Measurements from ENCODE around the gene DAW1.

Gene DAW1

DNA sequence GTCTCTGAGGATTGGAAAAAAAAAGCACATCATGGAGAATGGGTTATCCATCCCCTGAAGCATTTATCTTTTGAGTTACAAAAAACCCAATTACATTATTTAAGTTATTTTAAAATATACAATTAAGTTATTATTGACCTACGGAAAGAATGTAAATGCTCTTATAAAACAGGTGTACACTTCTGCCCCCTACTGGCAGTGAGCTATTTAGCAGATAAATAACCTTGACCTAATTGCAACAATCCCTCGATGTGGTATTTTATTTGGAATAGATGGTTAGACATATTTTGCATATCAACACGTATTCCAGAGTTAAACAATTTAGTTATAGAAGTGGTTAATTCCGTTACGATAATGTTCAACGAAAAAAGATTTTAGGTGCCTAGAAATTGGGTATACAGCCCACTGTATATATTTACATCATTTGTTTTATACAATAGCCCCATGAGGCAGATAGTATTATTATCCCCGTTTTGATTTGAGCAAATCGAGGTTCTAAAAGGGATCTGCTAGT, 9.1 kb upstream of the DAW1 start:
- peak in 1 of 2 donors; percentile 17 for DNase-seq (ENCODE audit: low read depth in 2 of 2)

DNA sequence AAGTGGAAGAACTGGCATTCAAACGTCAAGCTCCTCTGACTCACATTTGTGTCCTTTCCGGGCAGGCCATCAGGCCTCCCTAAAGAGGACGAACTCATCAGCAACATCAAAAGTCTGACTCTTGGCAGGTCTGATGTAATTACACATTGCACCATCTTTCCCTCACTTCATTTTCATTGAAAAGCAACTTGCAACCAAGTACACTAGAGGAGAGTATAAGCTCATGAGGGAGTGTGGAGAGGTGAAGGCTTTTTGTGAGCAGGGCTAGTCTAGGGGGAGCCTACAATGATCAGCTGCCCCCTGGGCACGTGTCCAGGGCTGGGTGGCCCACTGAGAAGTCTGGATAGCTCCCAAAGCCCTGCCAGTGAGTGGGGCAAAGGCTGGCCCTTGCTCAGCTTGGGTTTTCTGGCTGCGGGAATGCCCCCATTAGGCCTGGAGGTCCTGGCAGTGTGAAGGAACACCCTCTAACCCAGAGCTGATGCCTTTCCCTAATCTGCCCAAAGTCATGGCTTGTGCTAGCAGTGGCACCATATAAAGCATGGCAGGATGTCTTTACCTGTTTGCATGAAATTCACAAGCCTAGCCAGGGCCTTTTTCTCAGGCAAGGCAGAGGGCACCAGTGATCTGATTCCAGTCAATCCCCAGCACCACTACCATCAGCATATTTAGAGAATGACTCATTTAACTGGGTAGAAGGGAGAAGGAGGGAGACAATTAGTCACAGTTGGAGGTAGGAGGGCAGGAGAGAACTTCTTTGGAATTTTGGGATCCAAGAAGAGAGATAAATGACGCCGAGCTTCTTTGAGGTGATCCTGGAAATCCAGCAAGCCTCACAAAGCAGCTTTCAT, 8.5 kb upstream of the DAW1 start:
- DNase-seq (ENCODE audit: low read depth in 2 of 2), result no peak

DNA sequence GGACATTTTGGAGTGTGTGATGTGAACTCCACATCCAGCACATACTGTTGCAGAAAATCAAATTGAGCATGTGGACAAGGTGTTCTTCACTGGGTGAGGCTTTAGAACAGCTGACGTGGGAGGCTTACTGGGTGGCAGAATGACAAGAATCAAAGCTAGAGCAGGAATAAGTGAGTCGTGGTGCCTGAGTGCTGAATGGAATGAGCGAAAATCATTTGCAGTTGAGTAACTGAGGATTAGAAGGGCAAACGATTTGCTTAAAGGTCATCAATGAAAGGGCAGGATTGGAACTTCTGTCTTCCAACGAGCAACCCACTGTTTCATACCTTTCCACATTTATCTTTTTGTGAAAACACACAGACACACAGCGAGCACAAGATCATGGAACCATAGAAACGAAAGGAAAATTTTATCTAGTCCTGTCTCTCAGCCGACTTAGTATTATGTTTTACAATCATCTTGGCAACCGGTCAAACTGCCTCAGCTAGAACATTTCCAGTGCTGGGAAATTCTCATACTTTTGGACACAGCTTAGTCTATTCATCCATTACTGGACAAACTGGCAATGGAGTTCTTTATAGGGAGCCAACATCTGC, 7.2 kb upstream of the DAW1 start:
- DNase-seq (ENCODE audit: low read depth in 2 of 2), result no peak

DNA sequence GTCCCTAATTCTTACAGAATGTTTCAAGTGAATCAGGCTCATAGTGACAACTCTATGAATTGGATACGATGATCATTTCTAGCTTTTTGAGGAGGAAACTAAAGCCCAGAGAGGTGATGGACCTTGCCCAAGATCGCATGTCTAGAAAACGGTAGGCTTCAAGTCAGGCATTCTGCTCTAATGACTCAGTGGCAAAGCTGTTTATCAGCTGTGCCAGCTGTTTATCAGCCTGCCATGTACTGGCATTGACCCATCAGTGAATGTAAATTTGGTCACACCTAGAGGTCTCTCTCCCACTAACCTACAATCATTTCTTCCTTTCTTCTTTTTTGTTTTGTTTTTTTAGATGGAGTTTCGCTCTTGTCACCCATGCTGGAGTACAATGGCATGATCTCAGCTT, 6.1 kb upstream of the DAW1 start:
- no peak for DNase-seq (ENCODE audit: low read depth in 2 of 2)

DNA sequence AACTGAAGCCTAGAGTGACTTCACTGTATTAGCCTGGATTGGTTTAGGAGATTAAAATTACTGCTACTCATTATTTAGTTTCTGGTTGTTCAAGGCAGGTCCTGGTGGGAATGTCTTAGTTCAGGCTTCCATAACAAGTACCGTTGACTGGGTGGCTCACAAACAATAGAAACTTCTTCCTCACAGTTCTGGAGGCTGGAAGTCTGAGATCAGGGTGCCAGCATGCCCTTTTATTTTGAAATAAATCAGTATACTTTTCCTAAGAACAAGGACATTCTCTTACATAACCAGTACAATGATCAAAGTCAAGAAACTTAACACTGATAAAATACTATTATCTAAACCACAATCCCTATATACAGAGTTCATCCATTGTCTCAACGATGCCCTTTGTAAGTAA, 4.0 kb upstream of the DAW1 start:
- DNase-seq (ENCODE audit: low read depth in 2 of 2), result no peak

DNA sequence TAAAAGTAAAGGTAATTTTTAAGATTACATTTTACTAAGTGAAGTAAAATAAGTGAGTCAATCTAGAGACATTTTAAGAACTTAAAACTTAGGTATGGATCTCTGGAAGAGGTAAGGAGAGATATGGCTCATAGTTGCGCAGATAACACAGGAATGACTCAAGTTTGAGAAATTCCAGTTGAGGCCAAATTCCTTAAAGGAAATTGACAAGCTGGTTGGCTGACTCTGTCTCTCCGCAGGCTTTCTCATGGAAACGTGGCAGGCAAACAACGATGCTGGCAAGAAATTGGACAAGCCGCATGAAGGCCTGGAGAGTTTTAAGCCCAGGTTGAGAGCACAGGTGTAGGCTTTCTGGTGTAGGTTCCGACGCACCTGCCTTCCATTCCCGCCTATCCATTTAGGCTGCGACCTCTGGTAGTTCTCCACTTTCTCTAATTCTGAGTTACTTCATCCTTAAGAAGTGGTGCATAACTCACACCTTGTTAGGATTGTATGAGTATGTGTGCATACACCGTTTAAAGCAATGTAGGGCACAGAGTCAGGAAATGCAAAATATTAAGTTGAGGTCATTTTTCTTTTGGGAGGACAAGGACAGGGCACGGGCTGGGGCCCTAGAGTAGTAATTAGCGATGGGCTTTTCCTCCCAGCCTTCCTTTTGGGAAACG, 589 bp upstream of the DAW1 start:
- no peak for DNase-seq (ENCODE audit: low read depth in 2 of 2)

DNA sequence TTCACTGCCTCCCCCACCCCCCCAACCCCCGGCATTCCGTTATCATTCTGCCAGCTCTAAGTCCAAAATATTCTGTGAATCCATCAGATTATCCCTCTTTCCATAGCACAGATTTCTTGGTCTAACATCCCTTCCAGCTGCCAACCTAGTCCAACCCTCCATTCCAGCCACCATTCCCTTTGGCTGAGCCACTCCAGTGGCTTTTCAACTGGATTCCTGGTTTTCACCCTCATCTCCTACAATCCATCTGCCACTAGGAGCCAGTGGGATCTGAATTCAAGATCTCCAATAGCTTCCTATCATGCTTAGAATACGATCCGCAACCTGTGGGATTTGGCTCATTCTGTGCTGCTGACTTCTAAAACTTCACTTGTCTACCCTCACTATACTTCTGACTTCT, 1.2 kb downstream of the DAW1 start:
- DNase-seq (ENCODE audit: low read depth in 2 of 2), result no peak

DNA sequence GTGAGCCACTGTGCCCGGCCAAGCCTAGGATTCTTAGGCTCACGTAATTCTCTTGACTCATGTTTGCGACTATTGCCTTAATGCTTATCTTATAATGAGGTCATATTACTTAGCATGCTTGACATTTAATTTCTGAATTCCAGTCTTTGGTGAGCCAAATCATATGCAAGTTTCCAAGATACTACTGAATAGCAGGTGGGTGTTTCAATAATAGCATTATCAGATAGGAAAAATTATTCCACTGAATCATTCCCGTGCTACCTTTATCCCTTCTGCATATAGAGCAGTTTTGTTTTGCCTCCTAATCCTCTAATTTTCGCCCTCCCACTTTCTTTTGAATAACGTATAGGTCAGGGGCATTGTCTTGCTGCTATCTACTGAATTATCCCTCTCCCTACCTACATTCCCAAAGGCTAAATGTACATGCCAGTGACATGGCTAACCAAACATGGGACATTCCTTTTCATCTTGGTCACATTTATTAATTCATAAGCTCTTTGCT, 4.9 kb downstream of the DAW1 start:
- no peak for DNase-seq (ENCODE audit: low read depth in 2 of 2)

DNA sequence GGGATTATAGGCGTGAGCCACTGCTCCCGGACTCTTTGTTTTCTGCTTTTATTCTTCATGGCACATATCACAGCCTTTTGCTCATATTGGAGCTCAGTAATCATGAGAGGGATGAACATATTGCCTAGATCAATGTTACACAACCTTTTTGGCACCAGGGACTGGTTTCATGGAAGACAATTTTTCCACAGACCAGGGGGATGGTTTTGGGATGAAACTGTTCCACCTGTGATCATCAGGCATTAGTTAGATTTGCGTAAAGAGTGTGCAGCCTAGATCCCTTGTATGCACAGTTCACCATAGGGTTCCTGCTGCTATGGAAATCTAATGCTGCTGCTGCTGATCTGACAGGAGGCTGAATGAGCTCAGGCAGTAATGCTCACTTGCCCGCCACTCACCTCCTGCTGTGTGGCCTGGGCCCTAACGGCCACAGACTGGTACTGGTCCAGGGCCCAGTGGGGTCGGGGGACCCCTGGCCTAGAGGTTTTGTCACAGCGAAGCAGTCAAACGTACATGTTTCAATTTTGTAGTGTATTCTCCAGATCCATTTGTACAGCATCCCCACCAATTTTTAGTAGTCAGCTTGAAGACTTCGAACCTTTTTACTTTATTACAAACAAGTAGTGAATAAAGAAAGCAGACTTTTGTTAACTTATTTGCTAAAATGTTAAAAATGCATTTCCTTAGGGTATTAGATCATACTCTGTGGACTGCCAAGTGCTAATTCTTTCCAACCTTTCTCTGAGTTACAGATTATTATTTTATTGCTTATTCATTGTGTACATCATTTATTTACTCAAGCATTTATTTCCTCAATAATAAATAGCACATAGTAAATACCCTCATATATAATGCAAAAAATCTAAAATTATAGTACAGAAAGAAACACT, 6.2 kb downstream of the DAW1 start:
- DNase-seq (ENCODE audit: low read depth in 2 of 2), result no peak

DNA sequence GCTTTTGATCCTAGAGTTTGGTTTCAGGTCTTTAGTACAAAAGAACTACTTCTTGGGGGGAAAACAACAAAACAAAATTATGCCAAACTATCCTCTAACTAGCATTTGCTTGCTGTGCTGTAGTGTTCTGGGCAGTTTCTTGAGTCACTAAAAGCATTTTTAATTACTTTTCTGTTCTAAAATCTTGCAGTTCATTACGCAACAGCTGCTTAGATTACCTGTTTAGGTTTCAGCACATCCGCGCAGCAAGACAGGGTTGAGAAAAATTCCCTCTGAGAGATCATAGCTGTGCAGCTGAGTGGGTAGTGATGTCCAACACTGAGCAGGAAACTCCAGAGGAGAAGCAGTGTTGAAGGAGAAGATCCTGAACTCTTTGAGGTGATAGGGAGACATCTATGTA, 9.0 kb downstream of the DAW1 start:
- no peak for DNase-seq (ENCODE audit: low read depth in 2 of 2)

DNA sequence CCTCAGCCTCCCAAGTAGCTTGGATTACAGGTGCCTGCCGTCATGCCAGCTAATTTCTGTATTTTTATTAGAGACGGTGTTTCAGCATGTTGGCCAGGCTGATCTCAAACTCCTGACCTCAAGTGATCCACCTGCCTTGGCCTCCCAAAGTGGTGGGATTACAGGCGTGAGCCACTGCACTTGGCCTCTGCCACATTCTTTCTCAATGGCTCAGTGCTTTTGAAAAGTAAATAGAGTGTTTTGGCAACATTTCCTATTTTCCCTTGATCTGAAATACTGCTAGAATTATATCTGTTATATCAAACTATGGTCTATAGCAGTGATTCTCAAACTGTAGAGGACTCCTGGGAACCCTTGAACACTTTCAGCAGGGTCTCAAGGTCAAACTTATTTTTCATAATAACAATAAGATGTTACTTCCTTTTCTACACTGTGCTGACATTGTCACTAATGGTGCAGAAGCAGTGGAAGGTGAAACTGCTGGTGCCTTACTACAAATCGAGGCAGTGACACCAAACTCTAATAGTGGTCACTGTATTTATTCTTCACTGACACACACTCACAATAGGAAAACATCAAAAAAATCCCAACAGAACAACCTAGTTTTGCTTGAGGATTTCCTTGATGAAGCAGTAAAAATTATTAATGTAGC, 10.6 kb downstream of the DAW1 start:
- no peak for DNase-seq (ENCODE audit: low read depth in 2 of 2)

DNA sequence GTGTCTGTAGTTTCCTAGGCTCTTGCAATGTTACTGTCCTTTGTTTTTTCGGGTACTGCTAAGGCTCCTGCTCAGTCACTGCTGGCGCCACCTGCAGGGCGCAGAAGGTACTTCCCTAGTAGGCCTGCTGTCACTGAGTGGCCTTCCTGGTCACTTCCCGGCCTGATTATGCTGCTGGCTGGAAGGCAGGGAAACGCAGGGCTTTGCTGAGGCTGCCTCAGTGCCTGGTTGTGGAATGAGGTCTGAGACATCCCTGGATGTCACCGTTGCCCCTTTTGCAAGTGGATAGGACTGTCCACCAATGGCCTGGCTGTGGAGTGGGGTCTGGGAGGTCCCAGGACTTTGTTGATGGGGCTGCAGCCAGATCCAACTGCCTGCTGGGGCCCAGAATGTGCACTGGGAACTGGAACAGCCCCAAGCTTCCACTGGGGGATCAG, 13.1 kb downstream of the DAW1 start:
- DNase-seq (ENCODE audit: low read depth in 2 of 2), result peak; percentile 31 to 40

DNA sequence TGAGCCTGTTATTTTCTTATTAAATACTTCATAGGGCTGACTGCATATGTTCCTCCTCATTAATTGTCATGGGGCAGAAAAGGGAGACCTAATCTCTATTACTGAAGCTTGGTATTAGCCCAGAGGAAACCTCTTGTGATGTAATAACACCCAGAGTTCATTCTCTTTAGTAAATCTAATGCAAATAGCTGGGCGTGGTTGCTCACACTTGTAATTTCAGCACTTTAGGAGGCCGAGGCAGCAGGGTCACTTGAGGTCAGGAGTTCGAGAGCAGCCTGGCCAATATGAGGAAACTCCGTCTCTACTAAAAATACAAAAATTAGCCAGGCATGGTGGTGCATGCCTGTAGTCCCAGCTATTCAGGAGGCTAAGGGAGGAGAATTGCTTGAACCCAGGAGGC, 14.7 kb downstream of the DAW1 start:
- DNase-seq (ENCODE audit: low read depth in 2 of 2), result no peak

DNA sequence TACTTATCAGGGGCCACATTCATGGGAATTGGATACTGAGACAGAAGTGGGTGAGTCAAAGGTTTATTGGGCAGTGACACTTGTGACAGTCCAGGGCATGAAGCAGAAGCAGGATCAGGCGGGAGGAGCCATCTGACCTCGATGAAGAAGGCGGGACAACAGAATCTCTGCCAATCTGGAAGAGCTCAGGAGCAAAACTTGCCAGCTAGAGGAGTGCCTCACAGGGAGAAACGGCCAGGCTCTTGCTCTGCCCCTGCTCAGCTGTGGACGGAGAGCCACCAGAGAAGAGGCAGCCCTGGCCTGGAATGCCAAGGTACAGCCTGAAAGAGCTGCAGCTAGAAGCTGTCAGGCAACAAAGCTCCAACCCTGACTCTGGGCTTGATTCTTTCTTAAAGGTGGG, 16.9 kb downstream of the DAW1 start:
- DNase-seq (ENCODE audit: low read depth in 2 of 2), result no peak

DNA sequence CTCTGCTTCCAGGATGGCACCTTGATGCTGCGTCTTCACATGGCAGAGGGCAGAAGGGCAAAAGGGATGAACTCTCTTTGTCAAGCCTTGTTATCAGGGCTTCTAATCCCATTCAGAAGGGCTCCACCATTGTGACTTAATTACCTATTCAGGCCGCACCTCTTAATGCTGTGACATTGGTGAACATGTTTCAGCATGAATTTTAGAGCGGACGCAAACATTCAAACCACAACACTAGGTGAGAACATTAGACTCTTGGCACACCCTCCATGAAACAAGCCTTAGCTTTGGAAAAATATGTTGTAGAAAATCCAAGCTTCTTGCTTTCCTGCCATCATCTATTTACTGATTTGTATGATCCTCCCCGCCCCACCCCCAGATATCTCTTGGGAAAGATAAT, 17.9 kb downstream of the DAW1 start:
- no peak for DNase-seq (ENCODE audit: low read depth in 2 of 2)

DNA sequence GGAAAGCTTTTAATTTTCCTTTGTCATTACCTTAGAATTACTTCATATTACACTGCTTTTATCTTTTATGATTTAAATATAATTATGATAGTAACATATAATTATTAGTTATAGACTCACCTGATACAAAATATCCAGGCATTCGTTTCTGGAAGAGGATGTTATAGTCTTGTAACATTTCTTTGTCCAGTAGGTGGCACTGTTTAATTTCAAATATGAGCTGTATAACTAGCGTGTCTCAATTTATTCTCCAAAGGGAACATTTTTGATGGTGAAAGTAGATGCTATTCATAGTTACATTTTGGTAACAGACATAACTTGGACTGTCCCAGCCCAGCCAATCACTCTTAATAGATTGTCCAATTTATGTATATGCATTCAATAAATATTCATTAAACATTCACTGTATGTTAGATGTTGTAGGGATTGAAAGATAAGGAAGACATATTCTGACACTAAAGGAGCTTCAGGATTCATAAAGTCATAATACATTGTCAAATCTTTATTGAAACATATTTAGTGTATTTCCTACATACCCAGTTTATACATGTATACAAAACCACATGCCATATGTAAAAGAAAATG, 19.2 kb downstream of the DAW1 start:
- DNase-seq (ENCODE audit: low read depth in 2 of 2), result no peak

DNA sequence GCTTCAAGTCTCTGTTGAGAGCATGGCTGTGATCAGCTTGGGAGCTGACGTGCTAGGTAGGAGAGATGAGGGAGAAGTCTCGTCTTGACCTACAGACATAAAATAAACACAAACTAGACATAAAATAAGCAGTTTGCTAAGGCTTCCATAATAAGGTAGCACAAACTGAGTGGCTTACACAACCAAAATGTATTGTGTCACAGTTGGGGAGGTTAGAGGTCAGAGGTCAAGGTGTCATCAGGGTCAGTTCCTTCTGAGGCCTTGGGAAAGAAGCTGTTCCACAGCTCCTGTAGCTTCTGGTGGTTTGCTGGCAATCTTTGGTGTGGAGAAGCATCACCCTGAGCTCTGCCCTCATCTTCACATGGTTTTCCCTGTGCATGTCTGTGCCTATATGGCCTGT, 20.2 kb downstream of the DAW1 start:
- DNase-seq (ENCODE audit: low read depth in 2 of 2), result no peak

DNA sequence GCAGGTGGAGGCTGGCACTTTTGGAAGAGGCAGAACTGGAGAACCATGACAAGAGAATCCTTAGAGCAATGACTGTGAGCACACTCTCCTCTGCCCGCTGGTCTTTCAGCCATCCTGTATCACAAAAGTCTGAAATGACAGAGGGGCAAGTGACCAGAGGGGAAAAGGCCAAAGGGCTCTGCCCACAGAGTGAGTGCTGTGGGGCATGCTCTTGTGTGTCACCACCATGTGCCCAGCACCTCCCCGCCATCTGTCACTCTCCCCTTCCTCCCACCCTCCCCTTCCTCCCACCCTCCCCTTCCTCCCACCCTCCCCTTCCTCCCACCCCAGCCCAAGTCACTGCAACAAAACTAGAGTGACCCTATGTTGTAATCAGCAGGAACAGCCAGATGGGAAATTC, 31.9 kb downstream of the DAW1 start:
- DNase-seq (ENCODE audit: low read depth in 2 of 2), result no peak

DNA sequence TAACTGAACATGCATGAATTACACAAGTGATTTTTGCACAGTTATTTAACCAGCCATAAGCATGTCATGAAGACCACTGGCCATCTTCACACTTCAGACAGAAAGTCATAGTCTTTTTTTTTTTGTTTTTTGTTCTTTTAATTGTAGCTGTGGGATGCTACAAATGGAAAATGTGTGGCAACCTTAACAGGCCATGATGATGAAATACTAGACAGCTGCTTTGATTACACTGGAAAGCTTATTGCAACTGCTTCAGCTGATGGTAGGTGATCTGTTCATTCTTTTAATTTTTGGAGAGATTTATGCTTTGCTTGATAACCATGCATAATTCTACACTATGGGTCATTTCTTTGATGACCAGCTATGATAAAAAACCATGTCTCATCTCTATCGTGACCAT, 35.6 kb downstream of the DAW1 start:
- no peak for DNase-seq (ENCODE audit: low read depth in 2 of 2)

DNA sequence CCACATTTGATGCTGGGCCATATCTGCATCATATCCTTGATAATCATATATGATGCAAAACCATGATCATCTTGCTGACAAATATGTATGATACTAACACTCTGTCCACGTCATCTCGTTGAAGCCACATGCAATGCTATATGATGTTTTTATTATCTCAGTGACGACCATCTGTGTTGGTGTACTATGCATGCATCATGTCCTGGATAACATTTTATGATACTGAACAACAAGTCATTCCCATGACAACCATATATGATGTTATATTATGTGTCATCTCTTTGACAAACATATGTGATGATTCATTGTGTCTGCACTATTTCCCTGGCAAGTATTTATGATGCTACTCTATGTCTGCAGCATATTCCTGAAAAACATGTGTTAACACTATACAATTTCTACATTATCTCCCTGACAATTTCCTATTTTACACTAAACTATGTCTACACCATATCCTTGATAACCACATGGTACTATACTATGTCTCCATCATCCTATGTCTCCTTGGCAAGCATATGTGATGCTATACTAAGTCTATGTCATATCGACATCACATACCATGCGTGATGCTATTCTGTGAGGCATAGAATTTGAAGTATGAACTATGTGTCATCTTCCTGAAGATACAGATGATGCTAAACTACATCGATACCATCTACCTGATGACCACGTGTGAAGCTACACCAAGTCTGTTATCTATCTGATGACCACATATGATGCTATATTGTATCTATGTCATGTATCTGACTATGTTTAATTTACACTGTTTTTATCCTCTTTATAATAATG, 37.0 kb downstream of the DAW1 start:
- DNase-seq (ENCODE audit: low read depth in 2 of 2), result no peak
